ENCODE measurements around the gene TENT4A. TPM values are rescaled to one million over a fixed set of nuclear protein-coding genes. Genes with fewer than 3 reads are reported as not detected.

The TENT4A gene
- total and polyA plus RNA-seq, 7 experiments from 2014 or later, result 1.6 to 61.4 (median 50.7) TPM

DNA sequence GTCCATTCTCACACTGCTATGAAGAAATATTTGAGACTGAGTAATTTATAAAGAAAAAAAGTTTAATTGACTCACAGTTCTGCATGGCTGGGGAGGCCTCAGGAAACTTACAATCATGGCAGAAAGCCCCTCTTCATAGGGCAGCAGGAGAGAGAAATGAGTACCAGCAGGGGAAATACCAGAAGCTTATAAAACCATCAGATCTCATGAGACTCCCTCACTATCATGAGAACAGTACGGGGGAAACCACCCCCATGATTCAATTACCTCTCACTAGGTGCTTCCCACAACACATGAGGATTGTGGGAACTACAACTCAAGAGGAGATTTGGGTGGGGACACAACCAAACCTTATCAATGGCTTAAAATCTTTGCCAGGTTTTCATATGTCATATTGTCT, 20.3 kb upstream of the TENT4A start:
- H3K9me3 Mint-ChIP-seq, result peaks cover 0 to 12% (median 2%) of the 10 kb centered on the region in 11 donors
- H3K27ac Mint-ChIP-seq, result no peak overlapping the region
- peaks cover 33 to 71% (median 48%) of the 10 kb centered on the region in 5 donors for H3K27me3 Mint-ChIP-seq
- H3K27me3 ChIP-seq (ENCODE audit: control insufficient read depth in 2 of 2, insufficient read depth in 2 of 2, low read length in 2 of 2), result peaks cover 0 to 6% of the 10 kb centered on the region in 2 donors
- intact Hi-C loops (cut with micrococcal nuclease), result no loop called here
- H3K27ac ChIP-seq (ENCODE audit: low read depth, low read length), result no peak overlapping the region
- no peak for DNase-seq
- H3K4me1 ChIP-seq (ENCODE audit: control insufficient read depth in 2 of 2, insufficient read depth in 2 of 2, low read length in 2 of 2), result no peaks in the 10 kb centered on the region
- no peak for ATAC-seq
- ChIA-PET POLR2A (no interaction called here), CTCF (interaction anchor here (1.0 kb wide), 1 partner anchor 16 kb away, joined by 3 read pairs; no protein-coding TSS in a partner anchor)
- peaks cover 0 to 7% (median 0%) of the 10 kb centered on the region in 5 donors for H3K36me3 Mint-ChIP-seq
- H3K4me3 ChIP-seq (ENCODE audit: low read length), result no peak overlapping the region
- H3K4me1 Mint-ChIP-seq, result no peaks in the 10 kb centered on the region
- no peaks in the 10 kb centered on the region for H3K9me3 ChIP-seq (ENCODE audit: control insufficient read depth in 2 of 3, low read length in 3 of 3)
- H3K4me3 Mint-ChIP-seq, result no peak overlapping the region
- no peaks in the 10 kb centered on the region for H3K36me3 ChIP-seq (ENCODE audit: control insufficient read depth in 2 of 3, insufficient read depth in 3 of 3, low read length in 3 of 3)

GRCh38 chr5:6698696-6699095, 14.5 kb upstream of the TENT4A start:
- Histone ChIP-seq H3K9me3 (ENCODE audit: control insufficient read depth in 2 of 3, low read length in 3 of 3) (no peaks in the 10 kb centered on the region), H3K27me3 (ENCODE audit: control insufficient read depth in 2 of 2, insufficient read depth in 2 of 2, low read length in 2 of 2) (peaks cover 0 to 6% of the 10 kb centered on the region in 2 donors), H3K4me3 (ENCODE audit: low read length) (no peak overlapping the region), H3K4me1 (ENCODE audit: control insufficient read depth in 2 of 2, insufficient read depth in 2 of 2, low read length in 2 of 2) (no peaks in the 10 kb centered on the region), H3K36me3 (ENCODE audit: control insufficient read depth in 2 of 3, insufficient read depth in 3 of 3, low read length in 3 of 3) (no peaks in the 10 kb centered on the region), H3K27ac (ENCODE audit: low read depth, low read length) (no peak overlapping the region)
- H3K27me3 Mint-ChIP-seq, result peaks cover 38 to 61% (median 49%) of the 10 kb centered on the region in 5 donors
- no peak for DNase-seq
- H3K4me1 Mint-ChIP-seq, result no peaks in the 10 kb centered on the region
- H3K9me3 Mint-ChIP-seq, result peaks cover 0 to 12% (median 2%) of the 10 kb centered on the region in 11 donors
- H3K27ac Mint-ChIP-seq, result no peak overlapping the region
- ChIA-PET POLR2A (no interaction called here), CTCF (no interaction called here)
- no peak overlapping the region for H3K4me3 Mint-ChIP-seq
- H3K36me3 Mint-ChIP-seq, result peaks cover 0 to 7% (median 0%) of the 10 kb centered on the region in 5 donors
- ATAC-seq, result no peak
- intact Hi-C loops (cut with micrococcal nuclease), result no loop called here

- Mint-ChIP-seq H3K4me1 (no peaks in the 10 kb centered on the region), H3K36me3 (peaks cover 0 to 4% (median 0%) of the 10 kb centered on the region in 5 donors), H3K27me3 (peaks cover 35 to 54% (median 44%) of the 10 kb centered on the region in 5 donors), H3K4me3 (no peak overlapping the region), H3K27ac (no peak overlapping the region), H3K9me3 (peaks cover 0 to 8% (median 2%) of the 10 kb centered on the region in 11 donors)
- ChIA-PET CTCF (no interaction called here), POLR2A (no interaction called here)
- no peak overlapping the region for H3K4me3 ChIP-seq (ENCODE audit: low read length)
- no peak for ATAC-seq
- H3K9me3 ChIP-seq (ENCODE audit: control insufficient read depth in 2 of 3, low read length in 3 of 3), result no peaks in the 10 kb centered on the region
- H3K36me3 ChIP-seq (ENCODE audit: control insufficient read depth in 2 of 3, insufficient read depth in 3 of 3, low read length in 3 of 3), result no peaks in the 10 kb centered on the region
- no peak for DNase-seq
- H3K27ac ChIP-seq (ENCODE audit: low read depth, low read length), result no peak overlapping the region
- H3K27me3 ChIP-seq (ENCODE audit: control insufficient read depth in 2 of 2, insufficient read depth in 2 of 2, low read length in 2 of 2), result peaks cover 0 to 6% of the 10 kb centered on the region in 2 donors
- no peaks in the 10 kb centered on the region for H3K4me1 ChIP-seq (ENCODE audit: control insufficient read depth in 2 of 2, insufficient read depth in 2 of 2, low read length in 2 of 2)
- intact Hi-C loops (cut with micrococcal nuclease), result no loop called here
Observed at GRCh38 chr5:6699357-6699756, 13.9 kb upstream of the TENT4A start.

GRCh38 chr5:6700074-6700684, 13.1 kb upstream of the TENT4A start:
- Histone ChIP-seq H3K4me3 (ENCODE audit: low read length) (no peak overlapping the region), H3K9me3 (ENCODE audit: control insufficient read depth in 2 of 3, low read length in 3 of 3) (no peaks in the 10 kb centered on the region), H3K27me3 (ENCODE audit: control insufficient read depth in 2 of 2, insufficient read depth in 2 of 2, low read length in 2 of 2) (peaks cover 0 to 6% of the 10 kb centered on the region in 2 donors), H3K36me3 (ENCODE audit: control insufficient read depth in 2 of 3, insufficient read depth in 3 of 3, low read length in 3 of 3) (no peaks in the 10 kb centered on the region), H3K27ac (ENCODE audit: low read depth, low read length) (no peak overlapping the region), H3K4me1 (ENCODE audit: control insufficient read depth in 2 of 2, insufficient read depth in 2 of 2, low read length in 2 of 2) (no peaks in the 10 kb centered on the region)
- POLR2A ChIA-PET, result interaction anchor here (1.0 kb wide), 1 partner anchor 10 kb away, joined by 4 read pairs; no protein-coding TSS in a partner anchor
- no peaks in the 10 kb centered on the region for H3K36me3 Mint-ChIP-seq
- H3K4me1 Mint-ChIP-seq, result peaks cover 0 to 4% (median 0%) of the 10 kb centered on the region in 7 donors
- H3K4me3 Mint-ChIP-seq, result no peak overlapping the region
- intact Hi-C loops (cut with micrococcal nuclease), result no loop called here
- ATAC-seq, result no peak
- CTCF ChIA-PET, result no interaction called here
- no peak for DNase-seq
- H3K9me3 Mint-ChIP-seq, result peaks cover 0 to 4% (median 0%) of the 10 kb centered on the region in 11 donors
- H3K27me3 Mint-ChIP-seq, result peaks cover 32 to 51% (median 43%) of the 10 kb centered on the region in 5 donors
- H3K27ac Mint-ChIP-seq, result no peak overlapping the region

GRCh38 chr5:6700685-6701355, 12.4 kb upstream of the TENT4A start:
- Histone ChIP-seq H3K27me3 (ENCODE audit: control insufficient read depth in 2 of 2, insufficient read depth in 2 of 2, low read length in 2 of 2) (peaks cover 0 to 6% of the 10 kb centered on the region in 2 donors), H3K4me3 (ENCODE audit: low read length) (no peak overlapping the region), H3K36me3 (ENCODE audit: control insufficient read depth in 2 of 3, insufficient read depth in 3 of 3, low read length in 3 of 3) (no peaks in the 10 kb centered on the region), H3K27ac (ENCODE audit: low read depth, low read length) (no peak overlapping the region), H3K4me1 (ENCODE audit: control insufficient read depth in 2 of 2, insufficient read depth in 2 of 2, low read length in 2 of 2) (no peaks in the 10 kb centered on the region), H3K9me3 (ENCODE audit: control insufficient read depth in 2 of 3, low read length in 3 of 3) (no peaks in the 10 kb centered on the region)
- H3K9me3 Mint-ChIP-seq, result peaks cover 0 to 1% (median 0%) of the 10 kb centered on the region in 11 donors
- H3K4me3 Mint-ChIP-seq, result no peak overlapping the region
- intact Hi-C loops (cut with micrococcal nuclease), result no loop called here
- POLR2A ChIA-PET, result interaction anchor here (1.0 kb wide), 1 partner anchor 10 kb away, joined by 4 read pairs; no protein-coding TSS in a partner anchor
- CTCF ChIA-PET, result no interaction called here
- no peak for ATAC-seq
- no peak overlapping the region for H3K27ac Mint-ChIP-seq
- DNase-seq, result no peak
- H3K27me3 Mint-ChIP-seq, result peaks cover 32 to 48% (median 43%) of the 10 kb centered on the region in 5 donors
- H3K4me1 Mint-ChIP-seq, result peaks cover 0 to 6% (median 0%) of the 10 kb centered on the region in 7 donors
- no peaks in the 10 kb centered on the region for H3K36me3 Mint-ChIP-seq

DNA sequence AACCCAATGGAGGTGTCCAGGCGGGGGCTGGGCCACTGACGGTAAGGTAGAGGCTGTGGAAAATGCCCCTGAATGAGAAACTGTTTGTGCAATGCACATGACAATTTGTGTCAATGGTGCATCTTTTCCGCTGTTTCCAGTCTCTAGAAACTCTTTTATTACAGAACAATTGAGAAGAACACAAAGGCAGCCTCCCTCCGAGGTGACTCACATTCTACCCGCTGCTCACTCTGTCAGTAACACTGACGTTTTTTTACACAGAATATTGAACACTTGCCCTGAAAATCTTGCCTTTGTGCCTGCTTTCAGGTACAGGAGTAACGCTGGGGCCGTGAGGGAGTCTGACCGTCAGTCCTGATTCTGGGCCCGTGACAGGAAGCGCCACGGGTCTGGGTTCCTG, 11.7 kb upstream of the TENT4A start:
- Mint-ChIP-seq H3K9me3 (peaks cover 0 to 1% (median 0%) of the 10 kb centered on the region in 11 donors), H3K4me1 (peaks cover 0 to 11% (median 0%) of the 10 kb centered on the region in 7 donors), H3K27ac (no peak overlapping the region), H3K27me3 (peaks cover 30 to 46% (median 40%) of the 10 kb centered on the region in 5 donors), H3K4me3 (no peak overlapping the region), H3K36me3 (no peaks in the 10 kb centered on the region)
- no peaks in the 10 kb centered on the region for H3K36me3 ChIP-seq (ENCODE audit: control insufficient read depth in 2 of 3, insufficient read depth in 3 of 3, low read length in 3 of 3)
- no peak overlapping the region for H3K27ac ChIP-seq (ENCODE audit: low read depth, low read length)
- H3K27me3 ChIP-seq (ENCODE audit: control insufficient read depth in 2 of 2, insufficient read depth in 2 of 2, low read length in 2 of 2), result peaks cover 0 to 6% of the 10 kb centered on the region in 2 donors
- CTCF ChIA-PET, result no interaction called here
- no peak overlapping the region for H3K4me3 ChIP-seq (ENCODE audit: low read length)
- H3K9me3 ChIP-seq (ENCODE audit: control insufficient read depth in 2 of 3, low read length in 3 of 3), result no peaks in the 10 kb centered on the region
- DNase-seq (no peak), ATAC-seq (no peak)
- intact Hi-C loops (cut with micrococcal nuclease), result no loop called here
- POLR2A ChIA-PET, result no interaction called here
- no peaks in the 10 kb centered on the region for H3K4me1 ChIP-seq (ENCODE audit: control insufficient read depth in 2 of 2, insufficient read depth in 2 of 2, low read length in 2 of 2)
